Body of pancreas (tissue), 4 donors: Measurements from ENCODE around the gene APBA2. TPM values are rescaled to one million over a fixed set of nuclear protein-coding genes. Genes with fewer than 3 reads are reported as not detected.
A peak's percentile ranks its signal among the peaks of the same experiment; 100 is the strongest.

ENCODE experiments used
- ATAC-seq: fragments of 150-250 bp; one replicate; pipeline ENCODE4 v1.9.1; 2016
- DNase-seq, 4 donors: peaks; one replicate each; pipeline ENCODE4 v3.0.0-alpha.2; 2019
- H3K27ac ChIP-seq, 4 donors: fragments of 200-600 bp; sonication (generic); 1 replicate in 3 of 4; 2 replicates in 1 of 4; pipeline versions ENCODE4 v1.5.1 to v1.6.1; 2016 to 2019; ENCODE audit warnings: mild to moderate bottlenecking in 1 of 4, mixed read lengths in 1 of 4, moderate library complexity in 1 of 4
- H3K27me3 ChIP-seq, 2 donors: fragments of 200-600 bp; sonication (generic); one replicate each; pipeline ENCODE4 v1.6.0; 2016; ENCODE audit warnings: mild to moderate bottlenecking in 1 of 2
- H3K36me3 ChIP-seq, 2 donors: fragments of 200-600 bp; sonication (generic); replicated peaks in 1 of 2; 2 replicates each; pipeline ENCODE4 v1.5.1; 2016; ENCODE audit warnings: low read depth in 2 of 2; ENCODE audit not compliant: insufficient read depth in 1 of 2
- H3K4me1 ChIP-seq: fragments of 200-600 bp; sonication (generic); one replicate; pipeline ENCODE4 v1.6.0; 2016
- H3K4me3 ChIP-seq, 2 donors: fragments of 200-600 bp; sonication (generic); 1 replicate in 1 of 2; 2 replicates in 1 of 2; pipeline ENCODE4 v1.5.1; 2016 to 2019
- H3K9me3 ChIP-seq, 3 donors: fragments of 200-600 bp; sonication (generic); 1 replicate in 2 of 3; 2 replicates in 1 of 3; pipeline ENCODE4 v1.5.1; 2016
- CTCF ChIP-seq, 7 experiments: fragments of 450-650 bp in 4 of 7; fragments of 200-600 bp in 3 of 7; sonication (generic) in 3 of 7; IDR thresholded peaks; one replicate each; pipeline ENCODE4 v1.5.1; 2016 to 2019; ENCODE audit warnings: antibody characterized with exemption in 7 of 7
- POLR2A ChIP-seq, 3 donors: fragments of 450-650 bp; IDR thresholded peaks; one replicate each; pipeline ENCODE4 v1.6.1; 2016; ENCODE audit warnings: antibody characterized with exemption in 3 of 3, mild to moderate bottlenecking in 2 of 3
- WGBS, 2 donors: methylation state at CpG; one replicate each; pipeline ENCODE4 v1.1.5; 2017; 5-methylcytosine and 5-hydroxymethylcytosine counted together
- intact Hi-C: fragments of 100-400 bp; cut with DNase I; formaldehyde crosslinking; loops from one replicate; pipeline ENCODE4 v1.15.1; 2023
- total RNA-seq, 2 donors: library from RNA; depleted of rRNA; stranded (reverse); fragments of >200 nt; gene quantifications; one replicate each; pipeline ENCODE4 v1.1.0, GENCODE V29; 2016

Gene APBA2
- total RNA-seq, 2 donors from 2014 or later, result 13.2 to 29.0 TPM

- Histone ChIP-seq H3K4me3 (no peak overlapping the region), H3K9me3 (no peaks in the 10 kb centered on the region), H3K27me3 (no peaks in the 10 kb centered on the region), H3K36me3 (no peaks in the 10 kb centered on the region), H3K27ac (no peak overlapping the region), H3K4me1 (no peaks in the 10 kb centered on the region)
- DNase-seq, result no peak
- intact Hi-C loops, result no loop called here
- TF ChIP-seq POLR2A (IDR thresholded peaks at IDR 0.05) (no peak), CTCF (IDR thresholded peaks at IDR 0.05) (no peak)
- no peak for ATAC-seq
- WGBS, 2 donors, result 91 to 93% methylated on average over 20 to 21 of the region's 22 CpGs
Measured at GRCh38 chr15:29105151-29105854, 219.5 kb downstream of the APBA2 start.

- WGBS, 2 donors, result 85 to 93% methylated on average over 2 to 4 of the region's 4 CpGs
- intact Hi-C loops, result no loop called here
- no peak overlapping the region for H3K4me3 ChIP-seq
Measured at GRCh38 chr15:29106116-29106515, 220.3 kb downstream of the APBA2 start.

GRCh38 chr15:29106551-29107290, 220.9 kb downstream of the APBA2 start:
- DNase-seq, result peak in 1 of 4 donors; percentile 2

More at GRCh38 chr15:29106116-29106515, 220.3 kb downstream of the APBA2 start:
- Histone ChIP-seq H3K36me3 (no peaks in the 10 kb centered on the region), H3K27me3 (no peaks in the 10 kb centered on the region), H3K9me3 (no peaks in the 10 kb centered on the region), H3K27ac (no peak overlapping the region), H3K4me1 (no peaks in the 10 kb centered on the region)
- no peak for ATAC-seq
- TF ChIP-seq CTCF (IDR thresholded peaks at IDR 0.05) (no peak), POLR2A (IDR thresholded peaks at IDR 0.05) (no peak)
- DNase-seq, result peak in 1 of 4 donors; percentile 3

GRCh38 chr15:29107291-29107890, 221.6 kb downstream of the APBA2 start:
- WGBS, 2 donors, result 84% methylated on average over 19 of the region's 19 CpGs; no CpG with 5 or more reads in 1 of the 2 donors
- H3K27ac ChIP-seq, result no peak overlapping the region
- intact Hi-C loops, result no loop called here
- H3K4me3 ChIP-seq, result no peak overlapping the region
- no peaks in the 10 kb centered on the region for H3K9me3 ChIP-seq
- no peaks in the 10 kb centered on the region for H3K4me1 ChIP-seq
- H3K36me3 ChIP-seq, result no peaks in the 10 kb centered on the region
- TF ChIP-seq CTCF (IDR thresholded peaks at IDR 0.05) (no peak), POLR2A (IDR thresholded peaks at IDR 0.05) (no peak)
- no peaks in the 10 kb centered on the region for H3K27me3 ChIP-seq
- no peak for ATAC-seq
- DNase-seq, result no peak

More at GRCh38 chr15:29106551-29107290, 220.9 kb downstream of the APBA2 start:
- ATAC-seq, result no peak
- intact Hi-C loops, result no loop called here
- WGBS, 2 donors, result 93 to 100% methylated on average over 9 to 15 of the region's 21 CpGs
- Histone ChIP-seq H3K36me3 (no peaks in the 10 kb centered on the region), H3K27me3 (no peaks in the 10 kb centered on the region), H3K4me3 (no peak overlapping the region), H3K27ac (no peak overlapping the region), H3K9me3 (no peaks in the 10 kb centered on the region), H3K4me1 (no peaks in the 10 kb centered on the region)
- TF ChIP-seq CTCF (IDR thresholded peaks at IDR 0.05) (no peak), POLR2A (IDR thresholded peaks at IDR 0.05) (no peak)
